HG03108 (cell line): ENCODE results near the gene FASTK.

Source experiments
- ATAC-seq: cut with Tn5 transposase; IDR thresholded peaks from one replicate; pipeline ENCODE4 v1.9.1; 2021; ENCODE audit warnings: moderate library complexity; ENCODE audit not compliant: unreplicated experiment

FASTK gene

GRCh38 chr7:151100921-151101320 lies 20.3 kb upstream of the FASTK start:
- no peak for ATAC-seq

GRCh38 chr7:151099486-151100211 lies 19.0 kb upstream of the FASTK start:
- ATAC-seq: no peak

GRCh38 chr7:151095828-151096475 lies 15.3 kb upstream of the FASTK start:
- ATAC-seq: no peak

GRCh38 chr7:151095123-151095797 lies 14.7 kb upstream of the FASTK start:
- ATAC-seq: no peak

GRCh38 chr7:151094675-151095074 lies 14.1 kb upstream of the FASTK start:
- ATAC-seq: no peak

GRCh38 chr7:151093748-151094147 lies 13.1 kb upstream of the FASTK start:
- ATAC-seq: no peak

- no peak for ATAC-seq
These were observed 11.4 kb upstream of the FASTK start for GRCh38 chr7:151091988-151092387.

- ATAC-seq: no peak
These were observed 10.8 kb upstream of the FASTK start for GRCh38 chr7:151091431-151091830.

GRCh38 chr7:151091003-151091402 lies 10.4 kb upstream of the FASTK start:
- ATAC-seq: no peak

GRCh38 chr7:151089893-151090730 lies 9.5 kb upstream of the FASTK start:
- no peak for ATAC-seq

- no peak for ATAC-seq
These were observed 8.5 kb upstream of the FASTK start for GRCh38 chr7:151088856-151089699.

- no peak for ATAC-seq
These were observed 7.6 kb upstream of the FASTK start for GRCh38 chr7:151088019-151088855.

- ATAC-seq: peak; percentile 29
These were observed 6.8 kb upstream of the FASTK start for GRCh38 chr7:151087245-151088018.

- ATAC-seq: no peak
These were observed 6.2 kb upstream of the FASTK start for GRCh38 chr7:151086802-151087244.

- peak; percentile 37 for ATAC-seq
These were observed 5.3 kb upstream of the FASTK start, which contains the start of gene AGAP3 for GRCh38 chr7:151085691-151086620. Gene AGAP3 (plus strand): TSS chr7:151086475. CDS start chr7:151086742, 267 bp downstream.

- no peak for ATAC-seq
These were observed 4.7 kb upstream of the FASTK start for GRCh38 chr7:151085329-151085690.

GRCh38 chr7:151083824-151084160 lies 3.2 kb upstream of the FASTK start:
- no peak for ATAC-seq
